GM12872 (cell line): ENCODE data around the gene NIPAL1.

Experiments
- CTCF ChIP-seq: IDR thresholded peaks from 3 replicates; pipeline ENCODE4 v1.5.1; 2011; ENCODE audit warnings: low read depth, mild to moderate bottlenecking, low read length, moderate library complexity; ENCODE audit not compliant: insufficient read depth

Gene NIPAL1

GRCh38 chr4:48078862-48079655 is 62.5 kb downstream of the NIPAL1 start:
- no peak for TF ChIP-seq CTCF

GRCh38 chr4:48079972-48080391 is 63.4 kb downstream of the NIPAL1 start:
- TF ChIP-seq CTCF, result no peak

DNA sequence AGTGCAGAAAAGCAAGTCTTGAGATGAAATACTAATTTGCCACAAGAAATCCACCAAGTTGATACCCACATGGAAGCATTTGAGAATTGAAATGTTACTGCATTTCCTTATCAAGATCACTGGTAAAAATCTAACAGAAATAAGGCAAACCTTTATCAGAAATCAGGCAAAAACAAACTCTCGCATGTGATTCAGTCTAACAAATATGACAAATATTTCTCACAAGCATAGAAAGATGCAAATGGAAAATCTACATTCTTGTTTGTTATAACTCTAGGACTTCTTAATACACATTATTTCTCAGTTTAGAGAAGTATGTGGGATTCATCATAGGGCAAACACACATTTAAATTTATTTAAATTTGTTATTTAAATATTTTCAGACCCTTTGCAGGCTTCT is 64.6 kb downstream of the NIPAL1 start:
- no peak for TF ChIP-seq CTCF

DNA sequence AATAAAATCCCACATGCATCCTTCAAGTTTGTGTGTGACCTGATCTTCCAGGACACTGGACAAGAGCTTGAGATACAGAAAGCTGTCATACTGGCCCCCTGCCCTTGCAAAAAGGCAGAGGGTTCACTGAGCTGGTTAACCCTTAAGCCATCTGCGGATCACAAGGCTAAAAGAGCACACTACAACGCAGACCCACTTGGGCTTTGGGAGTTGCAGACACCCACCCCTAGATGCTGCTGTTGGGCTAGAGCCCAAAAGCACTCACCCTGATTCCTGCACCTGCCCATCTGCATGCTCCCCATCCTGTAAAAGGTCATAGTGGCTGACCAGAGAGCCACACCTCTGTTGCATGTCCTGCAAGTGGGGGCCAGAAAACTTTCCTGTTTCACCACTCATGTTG is 66.4 kb downstream of the NIPAL1 start:
- peak; percentile 28; the same call in 1 of the 3 replicates for TF ChIP-seq CTCF

GRCh38 chr4:48085821-48086589 is 69.4 kb downstream of the NIPAL1 start:
- TF ChIP-seq CTCF, result no peak
